Measurements from ENCODE around the gene PRR23B. TPM values are rescaled to one million over a fixed set of nuclear protein-coding genes. Genes with fewer than 3 reads are reported as not detected.

The PRR23B gene
- total RNA-seq, 1 donor from 2014 or later: not detected

GRCh38 chr3:138975351-138975750 lies 45.4 kb downstream of the PRR23B start:
- no peaks in the 10 kb centered on the region for H3K9me3 ChIP-seq (ENCODE audit: control insufficient read depth in 3 of 3, low read length in 3 of 3)
- H3K9ac ChIP-seq (ENCODE audit: low read depth in 1 of 3, low read length in 3 of 3): no peak overlapping the region
- H3K36me3 ChIP-seq (ENCODE audit: control insufficient read depth in 3 of 3, insufficient read depth in 3 of 3, low read length in 3 of 3): no peaks in the 10 kb centered on the region
- H3K4me3 ChIP-seq (ENCODE audit: low read length in 3 of 3): no peak overlapping the region
- no peaks in the 10 kb centered on the region for H3K4me1 ChIP-seq (ENCODE audit: control insufficient read depth in 3 of 3, insufficient read depth in 3 of 3, low read length in 3 of 3)
- H3K27ac ChIP-seq (ENCODE audit: low read depth, low read length): no peak overlapping the region
- peaks cover 5 to 6% (median 5%) of the 10 kb centered on the region in 3 donors for H3K27me3 ChIP-seq (ENCODE audit: control insufficient read depth in 3 of 3, insufficient read depth in 3 of 3, low read length in 3 of 3)

DNA sequence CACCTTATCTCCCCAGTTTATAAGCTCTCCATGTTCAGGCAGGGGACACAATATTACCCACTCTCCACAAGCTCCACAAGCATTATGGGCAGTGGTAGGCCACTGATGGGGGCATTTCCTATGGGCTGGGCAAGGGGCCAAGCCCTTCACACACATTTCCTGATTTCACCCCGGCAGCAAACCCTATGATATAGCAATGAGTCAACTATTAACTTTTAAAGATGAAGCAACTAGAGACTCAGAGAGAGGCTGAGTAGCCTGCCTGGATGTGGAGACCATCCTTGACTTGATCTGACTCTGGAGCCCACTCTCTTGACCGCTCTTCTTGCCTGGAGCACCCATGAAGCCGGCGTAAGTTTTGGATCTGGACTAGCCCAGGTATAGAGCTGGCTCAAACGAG lies 46.3 kb downstream of the PRR23B start:
- Histone ChIP-seq H3K36me3 (ENCODE audit: control insufficient read depth in 3 of 3, insufficient read depth in 3 of 3, low read length in 3 of 3) (no peaks in the 10 kb centered on the region), H3K9ac (ENCODE audit: low read depth in 1 of 3, low read length in 3 of 3) (no peak overlapping the region), H3K4me3 (ENCODE audit: low read length in 3 of 3) (no peak overlapping the region), H3K9me3 (ENCODE audit: control insufficient read depth in 3 of 3, low read length in 3 of 3) (no peaks in the 10 kb centered on the region), H3K27me3 (ENCODE audit: control insufficient read depth in 3 of 3, insufficient read depth in 3 of 3, low read length in 3 of 3) (peaks cover 5 to 6% (median 5%) of the 10 kb centered on the region in 3 donors), H3K27ac (ENCODE audit: low read depth, low read length) (no peak overlapping the region), H3K4me1 (ENCODE audit: control insufficient read depth in 3 of 3, insufficient read depth in 3 of 3, low read length in 3 of 3) (no peaks in the 10 kb centered on the region)

DNA sequence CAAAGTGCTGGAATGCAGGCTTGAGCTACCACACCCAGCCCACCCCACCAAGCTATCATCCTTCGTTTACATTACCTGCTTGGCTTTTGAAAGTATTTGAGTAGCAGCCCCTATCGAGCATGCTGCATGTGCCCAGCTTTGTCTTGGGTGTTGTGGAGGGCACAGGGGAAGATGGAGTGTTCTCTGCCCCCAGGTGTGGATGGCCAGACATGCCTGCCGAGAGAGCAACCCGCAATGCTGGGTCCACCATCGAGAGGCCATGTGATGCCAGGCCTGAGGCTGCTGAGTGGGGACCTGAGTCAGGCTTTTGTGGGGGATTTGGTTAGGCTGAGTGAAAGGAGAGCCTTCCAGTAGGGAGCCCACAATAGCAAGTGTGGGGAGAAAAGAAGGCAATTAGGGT lies 47.8 kb downstream of the PRR23B start:
- Histone ChIP-seq H3K36me3 (ENCODE audit: control insufficient read depth in 3 of 3, insufficient read depth in 3 of 3, low read length in 3 of 3) (no peaks in the 10 kb centered on the region), H3K4me1 (ENCODE audit: control insufficient read depth in 3 of 3, insufficient read depth in 3 of 3, low read length in 3 of 3) (no peaks in the 10 kb centered on the region), H3K9me3 (ENCODE audit: control insufficient read depth in 3 of 3, low read length in 3 of 3) (no peaks in the 10 kb centered on the region), H3K9ac (ENCODE audit: low read depth in 1 of 3, low read length in 3 of 3) (no peak overlapping the region), H3K27me3 (ENCODE audit: control insufficient read depth in 3 of 3, insufficient read depth in 3 of 3, low read length in 3 of 3) (peaks cover 5 to 8% (median 8%) of the 10 kb centered on the region in 3 donors), H3K4me3 (ENCODE audit: low read length in 3 of 3) (no peak overlapping the region), H3K27ac (ENCODE audit: low read depth, low read length) (no peak overlapping the region)

DNA sequence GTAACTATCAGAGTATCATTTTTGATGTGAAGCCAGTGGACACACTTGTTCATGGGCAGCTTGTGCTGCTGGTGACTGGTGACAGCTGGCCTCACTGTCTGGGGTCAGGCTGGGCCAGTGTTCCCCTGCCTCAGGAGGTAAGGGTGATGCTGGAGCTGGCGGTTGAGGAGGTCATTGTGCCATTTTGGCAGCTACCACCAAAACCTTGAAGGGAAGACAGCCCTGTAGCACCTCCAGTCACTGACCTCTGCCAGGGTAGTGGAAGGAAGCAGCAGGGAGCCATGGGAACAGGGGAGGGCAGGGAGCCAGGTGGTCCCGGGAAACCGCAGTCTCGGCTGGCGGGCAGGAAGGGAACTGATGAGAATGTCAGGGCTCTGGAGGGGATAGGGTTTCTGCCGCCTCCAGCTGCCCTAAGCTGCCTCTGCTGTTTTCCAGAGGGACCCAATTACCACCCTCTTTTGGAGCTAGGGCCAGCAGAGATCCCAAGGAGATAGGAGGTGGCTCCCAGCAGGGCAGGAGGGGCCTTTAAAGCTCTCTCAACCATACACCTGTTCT lies 48.9 kb downstream of the PRR23B start:
- Histone ChIP-seq H3K9me3 (ENCODE audit: control insufficient read depth in 3 of 3, low read length in 3 of 3) (no peaks in the 10 kb centered on the region), H3K27me3 (ENCODE audit: control insufficient read depth in 3 of 3, insufficient read depth in 3 of 3, low read length in 3 of 3) (peaks cover 5 to 8% (median 8%) of the 10 kb centered on the region in 3 donors), H3K4me3 (ENCODE audit: low read length in 3 of 3) (no peak overlapping the region)

More for the DNA sequence above, 48.9 kb downstream of the PRR23B start:
- Histone ChIP-seq H3K9ac (ENCODE audit: low read depth in 1 of 3, low read length in 3 of 3) (no peak overlapping the region), H3K36me3 (ENCODE audit: control insufficient read depth in 3 of 3, insufficient read depth in 3 of 3, low read length in 3 of 3) (no peaks in the 10 kb centered on the region), H3K4me1 (ENCODE audit: control insufficient read depth in 3 of 3, insufficient read depth in 3 of 3, low read length in 3 of 3) (no peaks in the 10 kb centered on the region), H3K27ac (ENCODE audit: low read depth, low read length) (no peak overlapping the region)

Other genes starting within 250 kb of the PRR23B start
- 16.2 TPM for gene PIK3CB, start 186.0 kb downstream of the PRR23B start, total RNA-seq
- not detected for gene FOXL2, start 73.8 kb downstream of the PRR23B start, total RNA-seq
- not detected for gene FOXL2NB, start 73.7 kb downstream of the PRR23B start, total RNA-seq
- gene PRR23A, start 14.7 kb downstream of the PRR23B start, total RNA-seq: not detected
- not detected for gene PRR23C, start 24.0 kb upstream of the PRR23B start, total RNA-seq

Measured in skeletal muscle tissue (tissue), 4 donors.